ENCODE data around the gene CEP192. TPM values are rescaled to one million over a fixed set of nuclear protein-coding genes. Genes with fewer than 3 reads are reported as not detected.

Gene CEP192
- total RNA-seq, 1 donor from 2014 or later: 14.4 TPM

- TF ChIP-seq CTCF (IDR thresholded peaks at IDR 0.05; ENCODE audit: insufficient read depth, low read length, poor library complexity, severe bottlenecking): no peak
- Histone ChIP-seq H3K36me3 (ENCODE audit: control insufficient read depth, insufficient read depth, low read length) (no peaks in the 10 kb centered on the region), H3K4me3 (ENCODE audit: low read depth, low read length) (no peak overlapping the region), H3K27me3 (ENCODE audit: control insufficient read depth, insufficient read depth, low read length) (no peaks in the 10 kb centered on the region)
- no peak for DNase-seq (ENCODE audit: low read depth)
Measured at GRCh38 chr18:12989397-12990122, 1.6 kb upstream of the CEP192 start.

GRCh38 chr18:12990123-12990475 lies 1.1 kb upstream of the CEP192 start:
- Histone ChIP-seq H3K36me3 (ENCODE audit: control insufficient read depth, insufficient read depth, low read length) (no peaks in the 10 kb centered on the region), H3K27me3 (ENCODE audit: control insufficient read depth, insufficient read depth, low read length) (no peaks in the 10 kb centered on the region), H3K4me3 (ENCODE audit: low read depth, low read length) (peak overlapping the region; percentile 86)
- DNase-seq (ENCODE audit: low read depth): no peak
- TF ChIP-seq CTCF (IDR thresholded peaks at IDR 0.05; ENCODE audit: insufficient read depth, low read length, poor library complexity, severe bottlenecking): no peak

GRCh38 chr18:12990641-12990966 lies 558 bp upstream of the CEP192 start:
- no peaks in the 10 kb centered on the region for H3K36me3 ChIP-seq (ENCODE audit: control insufficient read depth, insufficient read depth, low read length)
- no peak for TF ChIP-seq CTCF (IDR thresholded peaks at IDR 0.05; ENCODE audit: insufficient read depth, low read length, poor library complexity, severe bottlenecking)
- no peaks in the 10 kb centered on the region for H3K27me3 ChIP-seq (ENCODE audit: control insufficient read depth, insufficient read depth, low read length)
- peak overlapping the region; percentile 86 for H3K4me3 ChIP-seq (ENCODE audit: low read depth, low read length)
- DNase-seq (ENCODE audit: low read depth): no peak

- Histone ChIP-seq H3K36me3 (ENCODE audit: control insufficient read depth, insufficient read depth, low read length) (no peaks in the 10 kb centered on the region), H3K4me3 (ENCODE audit: low read depth, low read length) (peak overlapping the region; percentile 86), H3K27me3 (ENCODE audit: control insufficient read depth, insufficient read depth, low read length) (no peaks in the 10 kb centered on the region)
- TF ChIP-seq CTCF (IDR thresholded peaks at IDR 0.05; ENCODE audit: insufficient read depth, low read length, poor library complexity, severe bottlenecking): no peak
- no peak for DNase-seq (ENCODE audit: low read depth)
Measured at GRCh38 chr18:12991821-12992179, 638 bp downstream of the CEP192 start.

GRCh38 chr18:12993439-12993838 lies 2.3 kb downstream of the CEP192 start:
- TF ChIP-seq CTCF (IDR thresholded peaks at IDR 0.05; ENCODE audit: insufficient read depth, low read length, poor library complexity, severe bottlenecking): no peak
- no peak for DNase-seq (ENCODE audit: low read depth)
- Histone ChIP-seq H3K36me3 (ENCODE audit: control insufficient read depth, insufficient read depth, low read length) (no peaks in the 10 kb centered on the region), H3K4me3 (ENCODE audit: low read depth, low read length) (no peak overlapping the region), H3K27me3 (ENCODE audit: control insufficient read depth, insufficient read depth, low read length) (no peaks in the 10 kb centered on the region)

GRCh38 chr18:12995424-12995823 lies 4.3 kb downstream of the CEP192 start:
- no peaks in the 10 kb centered on the region for H3K36me3 ChIP-seq (ENCODE audit: control insufficient read depth, insufficient read depth, low read length)
- no peak for TF ChIP-seq CTCF (IDR thresholded peaks at IDR 0.05; ENCODE audit: insufficient read depth, low read length, poor library complexity, severe bottlenecking)
- no peak overlapping the region for H3K4me3 ChIP-seq (ENCODE audit: low read depth, low read length)
- no peaks in the 10 kb centered on the region for H3K27me3 ChIP-seq (ENCODE audit: control insufficient read depth, insufficient read depth, low read length)
- no peak for DNase-seq (ENCODE audit: low read depth)
